GM19395 (cell line): ENCODE measurements around the gene TXNRD2.
"Not testable (repeated sequence)": the region's sequence is repeated elsewhere in the genome, so short reads cannot be mapped to it uniquely, and the experiment has no call there.

Experiments used
- ATAC-seq: cut with Tn5 transposase; IDR thresholded peaks from one replicate; pipeline ENCODE4 v1.9.1; 2021; ENCODE audit warnings: mild to moderate bottlenecking, moderate library complexity; ENCODE audit not compliant: unreplicated experiment

TXNRD2 gene

GRCh38 chr22:19891317-19892256 is 50.0 kb downstream of the TXNRD2 start:
- no peak for ATAC-seq

- ATAC-seq, result no peak
These were observed 50.9 kb downstream of the TXNRD2 start for GRCh38 chr22:19890502-19891316.

- no peak for ATAC-seq
These were observed 51.7 kb downstream of the TXNRD2 start for GRCh38 chr22:19889951-19890350.

- no peak for ATAC-seq
These were observed 53.4 kb downstream of the TXNRD2 start for GRCh38 chr22:19888131-19888746.

GRCh38 chr22:19887256-19887985 is 54.2 kb downstream of the TXNRD2 start:
- no peak for ATAC-seq

- no peak for ATAC-seq
These were observed 54.9 kb downstream of the TXNRD2 start for GRCh38 chr22:19886605-19887255.

GRCh38 chr22:19885841-19886592 is 55.6 kb downstream of the TXNRD2 start:
- ATAC-seq, result no peak

- no peak for ATAC-seq
These were observed 56.5 kb downstream of the TXNRD2 start for GRCh38 chr22:19884954-19885751.

GRCh38 chr22:19884161-19884953 is 57.3 kb downstream of the TXNRD2 start:
- ATAC-seq, result no peak

- ATAC-seq, result not testable (repeated sequence)
These were observed 58.2 kb downstream of the TXNRD2 start for GRCh38 chr22:19883446-19883845.

GRCh38 chr22:19882446-19883381 is 58.9 kb downstream of the TXNRD2 start:
- no peak for ATAC-seq

GRCh38 chr22:19880786-19881569 is 60.6 kb downstream of the TXNRD2 start:
- no peak for ATAC-seq

- no peak for ATAC-seq
These were observed 61.4 kb downstream of the TXNRD2 start for GRCh38 chr22:19879992-19880785.

- ATAC-seq, result no peak
These were observed 62.0 kb downstream of the TXNRD2 start for GRCh38 chr22:19879643-19879991.

- no peak for ATAC-seq
These were observed 62.4 kb downstream of the TXNRD2 start for GRCh38 chr22:19879246-19879570.
